Stimulated activated CD8-positive, alpha-beta memory T cell treated with anti-CD3 and anti-CD28 coated beads, Interleukin-7, amount 100 ng/mL, for 48 hours (primary cell): ENCODE measurements around the gene IGF2BP3.
"Not testable (repeated sequence)": the region's sequence is repeated elsewhere in the genome, so short reads cannot be mapped to it uniquely, and the experiment has no call there.

Experiments
- DNase-seq, 2 donors: peaks; one replicate each; pipeline ENCODE4 v3.0.0-alpha.2; 2020; ENCODE audit warnings: low read depth in 1 of 2; ENCODE audit errors: extremely low read depth in 1 of 2

IGF2BP3 gene

GRCh38 chr7:23343806-23344475 is 126.3 kb downstream of the IGF2BP3 start:
- DNase-seq, result no peak

GRCh38 chr7:23343102-23343501 is 127.2 kb downstream of the IGF2BP3 start:
- DNase-seq, result no peak

- no peak for DNase-seq
Measured at GRCh38 chr7:23341846-23342598, 128.3 kb downstream of the IGF2BP3 start.

DNA sequence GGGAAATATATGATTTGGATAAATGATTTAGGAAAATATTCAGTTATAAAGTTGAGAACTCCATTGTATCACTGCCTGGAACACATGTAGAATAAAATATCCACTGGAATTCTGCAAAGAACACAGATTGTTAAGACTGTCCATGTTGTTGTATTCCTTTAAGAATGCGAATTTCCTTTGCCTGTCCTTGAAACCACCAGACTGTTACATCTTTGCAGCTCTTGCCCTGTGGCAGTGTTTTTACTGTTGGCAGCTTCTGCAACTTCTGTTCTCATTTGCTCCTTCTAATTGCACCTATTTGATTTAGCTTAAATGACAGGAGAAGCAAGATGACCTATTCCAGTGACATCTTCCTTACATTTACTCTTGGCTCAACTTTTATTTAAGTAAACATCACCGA is 131.4 kb downstream of the IGF2BP3 start:
- DNase-seq, result no peak

DNA sequence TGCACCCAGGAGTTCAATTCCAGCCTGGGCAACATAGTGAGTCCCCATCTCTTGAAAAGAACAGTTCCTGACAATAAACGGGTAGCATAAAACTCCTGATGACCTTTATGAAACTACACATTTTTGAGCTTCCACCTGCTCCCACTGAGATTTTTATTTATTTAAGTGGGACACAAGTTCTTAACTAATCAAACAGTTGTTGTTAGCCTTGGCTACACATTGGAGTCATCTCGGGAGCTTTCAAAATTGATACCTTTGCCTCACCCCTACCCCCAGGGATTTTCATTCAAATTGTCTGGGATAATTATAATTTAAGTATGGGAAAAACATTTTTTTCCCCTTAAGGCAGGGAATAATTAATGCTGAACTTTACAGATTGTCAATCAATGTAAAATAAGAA is 131.9 kb downstream of the IGF2BP3 start:
- DNase-seq, result no peak

DNA sequence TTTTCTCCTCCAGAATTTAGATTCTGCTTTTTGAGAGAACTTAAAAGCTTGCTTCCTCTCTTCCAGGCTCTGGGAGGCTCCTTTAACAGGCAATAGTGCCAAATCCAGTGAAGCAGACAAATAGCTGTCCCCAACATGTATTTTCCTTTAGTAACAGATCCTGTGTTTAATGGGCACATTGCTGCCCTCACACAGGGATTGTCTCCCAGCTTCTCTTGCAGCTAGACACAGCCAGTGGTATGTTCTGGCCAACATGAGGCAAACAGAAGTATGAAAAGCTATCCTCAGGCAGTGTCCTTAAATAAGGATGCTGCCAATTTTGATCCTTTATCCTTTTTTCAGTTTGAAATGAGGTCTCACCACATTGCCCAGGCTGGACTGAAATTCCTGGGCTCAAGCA is 132.9 kb downstream of the IGF2BP3 start:
- DNase-seq, result no peak

- no peak for DNase-seq
Measured at GRCh38 chr7:23336799-23337283, 133.4 kb downstream of the IGF2BP3 start.

GRCh38 chr7:23336086-23336485 is 134.2 kb downstream of the IGF2BP3 start:
- no peak for DNase-seq

GRCh38 chr7:23335621-23336020 is 134.7 kb downstream of the IGF2BP3 start:
- no peak for DNase-seq

GRCh38 chr7:23335136-23335535 is 135.2 kb downstream of the IGF2BP3 start:
- DNase-seq, result no peak

DNA sequence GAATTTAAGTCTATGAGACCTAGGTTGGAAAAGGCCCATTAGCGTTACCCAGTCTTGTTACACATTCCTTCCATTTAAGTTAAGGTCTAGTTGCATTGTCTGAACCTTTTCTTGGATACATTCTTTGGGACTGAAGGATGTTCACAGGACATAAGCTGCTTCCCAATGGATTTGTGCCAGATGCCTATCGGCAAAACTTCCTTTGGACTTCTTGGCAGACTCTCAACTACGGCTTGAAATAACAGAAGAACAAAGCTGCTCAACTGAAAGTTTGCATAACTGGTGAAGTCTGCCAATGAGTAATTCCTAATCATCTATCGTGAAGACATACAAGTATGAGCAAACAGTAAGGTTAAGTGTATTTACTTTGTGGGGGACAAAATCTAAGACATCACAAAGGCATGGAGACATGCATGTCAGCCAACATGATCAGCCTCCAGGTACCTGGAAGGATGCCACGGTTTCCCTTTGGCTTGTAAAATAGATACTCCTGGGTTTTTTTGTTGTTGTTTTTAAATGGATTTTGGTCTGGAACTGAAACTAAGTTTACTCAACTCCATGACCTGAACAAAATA is 135.7 kb downstream of the IGF2BP3 start:
- DNase-seq, result no peak

- no peak for DNase-seq
Measured at GRCh38 chr7:23333671-23334246, 136.5 kb downstream of the IGF2BP3 start.

GRCh38 chr7:23332910-23333612 is 137.2 kb downstream of the IGF2BP3 start:
- DNase-seq, result no peak

- no peak for DNase-seq
Measured at GRCh38 chr7:23332193-23332592, 138.1 kb downstream of the IGF2BP3 start.

DNA sequence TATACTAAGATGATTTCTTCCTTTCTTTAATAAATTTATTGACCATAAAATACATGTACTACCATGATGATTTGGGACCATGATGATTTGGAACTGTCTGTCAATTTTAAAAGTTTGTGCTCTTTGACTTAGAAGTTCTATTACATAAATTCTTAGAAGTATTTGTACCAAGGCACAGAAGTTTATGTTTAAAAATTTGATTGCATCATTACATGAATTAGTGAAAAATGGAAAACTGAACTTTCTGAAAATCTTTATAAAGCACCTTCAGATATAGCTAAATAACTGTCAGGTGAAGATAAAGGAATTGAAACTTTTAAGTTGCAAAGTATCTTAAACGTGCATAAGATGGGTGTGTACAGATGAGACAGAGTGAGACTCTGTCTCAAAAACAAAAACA is 139.2 kb downstream of the IGF2BP3 start:
- no peak for DNase-seq

DNA sequence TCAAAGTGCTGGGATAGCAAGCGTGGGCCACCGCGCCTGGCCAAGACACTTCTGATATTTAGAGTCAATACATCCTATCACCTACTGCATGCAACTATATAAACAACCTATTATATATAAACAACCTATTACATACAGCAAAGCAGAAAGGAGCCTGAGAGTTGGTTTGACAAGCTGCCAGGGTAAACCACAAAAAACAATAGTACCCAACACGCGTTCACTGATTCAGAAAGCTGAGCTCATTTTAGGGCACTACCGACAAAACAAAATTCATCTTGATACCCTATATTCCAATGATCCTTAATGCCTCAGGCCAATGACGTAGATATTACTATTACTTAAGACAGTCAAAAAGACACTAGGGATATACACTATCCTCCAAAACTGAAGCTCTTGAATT is 154.9 kb downstream of the IGF2BP3 start:
- no peak for DNase-seq

DNA sequence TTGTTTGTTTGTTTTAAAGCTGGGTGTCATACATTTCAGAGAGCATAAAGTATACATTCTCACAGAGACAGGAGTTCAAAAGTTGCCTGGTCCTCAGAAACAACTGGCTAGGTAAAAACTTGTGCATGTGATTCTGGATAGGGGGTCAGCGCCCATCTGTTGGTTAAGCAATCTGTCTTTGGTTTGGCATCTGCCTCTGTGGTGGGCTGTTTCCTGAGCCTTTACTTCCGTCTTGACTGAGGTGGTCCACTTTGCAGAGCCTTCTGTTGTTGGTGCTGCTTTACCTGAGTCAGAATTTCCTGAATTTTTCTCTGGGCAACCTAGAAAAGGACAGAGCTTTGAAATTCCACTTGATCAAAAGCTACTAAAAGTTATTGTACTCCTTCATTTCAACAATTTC is 158.2 kb downstream of the IGF2BP3 start:
- DNase-seq, result not testable (repeated sequence)

- no peak for DNase-seq
Measured at GRCh38 chr7:23308754-23309153, 161.5 kb downstream of the IGF2BP3 start.

DNA sequence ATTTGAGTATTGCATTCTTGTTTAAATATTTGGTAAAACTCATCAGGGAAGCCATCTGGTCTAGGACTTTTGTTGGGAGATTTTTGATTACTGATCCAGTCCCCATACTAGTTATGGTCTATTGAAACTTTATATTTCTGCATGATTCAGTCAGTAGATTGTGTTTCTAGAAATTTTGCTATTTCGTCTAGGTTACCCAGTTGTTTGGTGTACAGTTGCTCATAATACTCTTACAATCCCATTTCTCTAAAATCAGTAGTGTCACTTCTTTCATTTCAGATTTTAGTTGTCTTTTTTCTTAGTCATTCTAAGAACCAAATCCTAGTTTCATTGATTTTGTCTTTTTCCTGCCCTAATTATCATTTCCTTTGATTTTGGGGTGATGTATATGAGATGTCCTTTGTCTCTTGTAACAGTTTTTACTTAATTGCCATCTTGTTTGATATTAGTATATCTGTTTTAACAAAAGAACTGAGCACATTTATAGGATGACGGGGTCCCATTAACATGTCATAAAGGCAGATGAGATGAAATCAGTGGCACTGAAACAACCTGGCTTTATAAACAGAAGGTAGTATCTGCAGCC is 163.3 kb downstream of the IGF2BP3 start:
- DNase-seq, result no peak

GRCh38 chr7:23299770-23300300 is 170.5 kb downstream of the IGF2BP3 start:
- no peak for DNase-seq
